T-helper 1 cell treated with Interleukin-12 subunit alpha and Interleukin-12 subunit beta and Interleukin-4 antibody, amounts not matched to agents 30 μg/mL and 1 μg/mL, for 36 hours (primary cell): ENCODE results near the gene CTF1.

Experiments
- H3K27ac Mint-ChIP-seq: one replicate; pipeline ENCODE4 v1.8.0; 2021; ENCODE audit warnings: mild to moderate bottlenecking, mixed read lengths
- H3K27me3 Mint-ChIP-seq: one replicate; pipeline ENCODE4 v1.8.0; 2021; ENCODE audit warnings: low read depth, mixed read lengths
- H3K36me3 Mint-ChIP-seq: one replicate; pipeline ENCODE4 v1.8.0; 2021; ENCODE audit warnings: low read depth, mixed read lengths
- H3K4me1 Mint-ChIP-seq: one replicate; pipeline ENCODE4 v1.8.0; 2021; ENCODE audit warnings: low read depth, mixed read lengths
- H3K4me3 Mint-ChIP-seq: one replicate; pipeline ENCODE4 v1.8.0; 2021; ENCODE audit warnings: mild to moderate bottlenecking, moderate library complexity, mixed read lengths
- H3K9me3 Mint-ChIP-seq: one replicate; pipeline ENCODE4 v1.8.0; 2021; ENCODE audit warnings: mixed read lengths

The CTF1 gene

DNA sequence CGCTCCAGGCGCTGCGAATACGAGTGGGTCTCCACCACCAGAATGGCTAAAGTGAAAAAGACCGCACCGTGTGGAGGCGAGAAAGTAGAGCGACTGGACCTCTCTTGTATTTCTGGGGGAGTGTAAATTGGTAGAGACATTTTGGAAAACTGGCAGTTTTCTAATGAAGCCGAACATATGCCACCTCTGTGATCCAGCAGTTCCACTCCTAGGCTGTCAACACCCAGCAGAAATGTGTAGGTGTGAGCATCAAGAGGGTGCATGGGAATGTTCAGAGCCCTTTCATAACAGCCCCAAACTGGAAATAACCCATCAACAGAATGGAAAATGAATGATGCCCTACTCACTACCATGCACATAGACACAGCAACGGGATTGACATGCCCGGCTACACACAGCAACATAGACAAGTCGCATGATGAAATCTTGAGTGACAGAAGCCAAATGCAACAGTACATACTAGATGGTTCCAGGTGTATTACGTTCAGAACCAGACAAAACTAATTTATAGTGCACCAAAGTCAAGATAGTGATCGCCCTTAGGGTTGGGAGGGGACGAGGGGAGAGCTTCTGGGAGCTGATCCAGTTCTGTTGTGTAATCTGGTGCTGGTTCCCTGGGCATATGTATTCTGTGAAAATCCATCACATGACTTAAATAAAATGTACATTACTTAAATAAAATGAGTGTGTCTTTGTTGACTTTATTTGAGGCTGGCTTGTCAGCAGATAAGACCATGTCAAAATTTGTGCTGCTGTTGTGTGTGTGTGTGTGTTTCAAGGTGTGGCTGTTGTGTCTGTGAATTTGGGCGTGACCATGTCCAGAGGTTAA lies 1.7 kb upstream of the CTF1 start:
- peaks cover 4% of the 10 kb centered on the region for H3K36me3 Mint-ChIP-seq
- H3K4me3 Mint-ChIP-seq, result peak overlapping the region; percentile 71
- peaks cover 37% of the 10 kb centered on the region for H3K4me1 Mint-ChIP-seq
- no peaks in the 10 kb centered on the region for H3K27me3 Mint-ChIP-seq
- H3K27ac Mint-ChIP-seq, result peak overlapping the region; percentile 72
- no peaks in the 10 kb centered on the region for H3K9me3 Mint-ChIP-seq

DNA sequence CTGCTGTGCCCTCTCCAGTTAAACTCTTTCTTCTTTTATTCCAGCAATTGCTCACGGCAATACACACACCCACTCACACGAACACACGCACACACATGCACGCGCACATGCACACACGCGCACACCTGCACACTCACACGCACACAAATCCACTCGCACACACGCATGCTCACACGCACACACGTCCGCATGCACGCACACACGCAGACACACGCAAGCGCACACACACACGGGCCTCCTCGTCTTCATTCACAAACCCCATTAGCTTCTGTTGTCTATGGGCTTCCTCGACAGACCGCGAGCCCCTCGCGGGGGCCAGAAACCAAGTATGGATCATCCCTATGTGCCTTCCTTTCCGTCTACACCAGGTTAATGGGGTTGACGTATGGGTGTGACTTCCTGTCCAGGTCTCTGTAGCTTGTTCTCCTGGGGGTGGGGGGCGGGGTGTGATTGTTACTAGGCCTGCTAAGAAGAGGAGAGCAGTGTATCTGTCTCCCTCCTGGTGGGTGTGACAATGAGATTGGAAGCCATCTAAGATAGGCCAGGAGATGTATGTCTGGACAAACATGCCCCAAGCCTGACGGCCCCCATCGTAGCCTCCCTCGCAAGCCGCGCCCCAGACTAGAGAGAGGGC lies 670 bp upstream of the CTF1 start:
- peaks cover 2% of the 10 kb centered on the region for H3K36me3 Mint-ChIP-seq
- peak overlapping the region; percentile 41 for H3K4me3 Mint-ChIP-seq

DNA sequence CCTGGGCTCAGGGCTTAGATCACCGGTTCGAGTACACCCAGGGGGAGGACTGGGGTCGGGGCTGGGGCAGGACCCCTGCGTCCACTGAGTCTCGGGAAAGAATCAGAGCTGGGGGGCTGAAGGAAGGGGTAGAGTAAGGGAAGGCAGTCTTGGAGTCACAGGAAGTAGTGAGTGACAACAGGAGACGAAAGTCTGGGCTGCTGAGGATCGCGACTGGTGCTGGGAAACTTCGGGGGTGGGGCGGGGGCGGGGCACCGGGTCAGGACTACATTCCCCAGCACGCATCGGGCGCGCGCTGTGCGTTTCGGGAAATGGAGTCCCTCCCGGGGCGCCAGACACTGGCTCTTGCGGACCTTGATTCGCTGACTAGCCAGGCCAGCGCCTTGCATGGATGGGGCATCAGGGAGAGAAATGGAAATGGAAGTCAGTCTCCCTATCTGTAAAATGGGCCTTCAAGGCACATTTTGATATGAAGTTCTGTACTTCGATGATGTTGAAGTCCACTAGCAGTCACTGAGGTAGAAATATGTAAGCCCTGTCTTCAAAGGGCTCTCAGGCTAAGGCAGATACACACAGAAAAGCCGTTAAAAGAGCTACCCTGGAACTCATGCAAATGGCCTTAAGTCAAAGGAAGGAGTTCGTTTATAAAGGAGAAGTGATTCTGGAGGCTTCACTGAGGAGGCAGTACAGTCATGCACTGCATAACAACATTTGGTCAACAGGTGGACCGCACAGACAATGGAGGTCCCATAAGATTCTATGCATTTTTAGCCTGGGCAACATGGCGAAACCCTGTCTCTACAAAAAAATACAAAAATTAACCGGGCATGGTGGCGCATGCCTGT lies 697 bp downstream of the CTF1 start:
- H3K4me3 Mint-ChIP-seq, result peak overlapping the region; percentile 67
- H3K27me3 Mint-ChIP-seq, result no peaks in the 10 kb centered on the region
- no peaks in the 10 kb centered on the region for H3K36me3 Mint-ChIP-seq
- H3K4me1 Mint-ChIP-seq, result peaks cover 43% of the 10 kb centered on the region
- H3K27ac Mint-ChIP-seq, result peak overlapping the region; percentile 80
- H3K9me3 Mint-ChIP-seq, result no peaks in the 10 kb centered on the region

More for the DNA sequence above, 670 bp upstream of the CTF1 start:
- Mint-ChIP-seq H3K4me1 (peaks cover 37% of the 10 kb centered on the region), H3K9me3 (no peaks in the 10 kb centered on the region), H3K27ac (peak overlapping the region; percentile 56), H3K27me3 (no peaks in the 10 kb centered on the region)

DNA sequence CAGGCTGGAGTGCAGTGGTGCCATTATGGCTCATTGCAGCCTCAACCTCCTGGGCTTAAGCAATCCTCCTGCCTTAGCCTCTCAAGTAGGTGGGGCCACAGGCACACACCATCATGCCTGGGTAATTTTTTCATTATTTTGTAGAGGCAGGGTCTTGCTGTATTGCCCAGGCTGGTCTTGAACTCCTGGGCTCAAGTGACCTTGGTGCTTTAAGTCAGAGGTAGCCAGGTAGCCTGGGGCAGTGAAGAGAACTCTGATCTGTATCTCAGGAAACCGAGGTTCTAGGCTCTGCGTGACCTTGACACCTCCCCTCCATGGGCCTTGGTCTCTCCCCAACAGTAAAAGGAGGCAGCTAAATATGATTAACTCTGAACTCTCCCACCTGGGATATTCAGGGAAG lies 3.4 kb downstream of the CTF1 start:
- H3K4me3 Mint-ChIP-seq, result no peak overlapping the region
- H3K27ac Mint-ChIP-seq, result no peak overlapping the region
- H3K4me1 Mint-ChIP-seq, result peaks cover 40% of the 10 kb centered on the region
- peaks cover 4% of the 10 kb centered on the region for H3K36me3 Mint-ChIP-seq
- H3K27me3 Mint-ChIP-seq, result no peaks in the 10 kb centered on the region
- H3K9me3 Mint-ChIP-seq, result peaks cover 4% of the 10 kb centered on the region

DNA sequence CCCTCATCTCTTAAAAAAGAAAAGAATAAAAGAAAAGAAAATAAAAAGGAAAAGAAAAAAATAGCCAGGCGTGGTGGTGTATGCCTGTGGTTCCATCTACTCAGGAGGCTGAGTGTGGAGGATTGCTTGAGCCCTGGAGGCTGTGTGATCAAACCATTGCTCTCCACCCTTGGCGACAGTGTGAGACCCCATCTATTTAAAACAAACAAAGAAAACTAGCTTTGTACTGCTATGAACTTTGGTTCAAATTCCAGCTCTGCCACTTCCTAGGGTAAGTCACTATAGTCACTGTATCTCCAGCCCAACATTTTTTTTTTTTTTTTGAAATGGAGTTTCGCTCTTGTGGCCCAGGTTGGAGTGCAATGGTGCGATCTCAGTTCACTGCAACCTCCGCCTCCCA lies 4.2 kb downstream of the CTF1 start:
- Mint-ChIP-seq H3K27ac (peak overlapping the region; percentile 68), H3K4me1 (peaks cover 34% of the 10 kb centered on the region), H3K36me3 (peaks cover 4% of the 10 kb centered on the region), H3K9me3 (peaks cover 4% of the 10 kb centered on the region), H3K4me3 (no peak overlapping the region), H3K27me3 (no peaks in the 10 kb centered on the region)

DNA sequence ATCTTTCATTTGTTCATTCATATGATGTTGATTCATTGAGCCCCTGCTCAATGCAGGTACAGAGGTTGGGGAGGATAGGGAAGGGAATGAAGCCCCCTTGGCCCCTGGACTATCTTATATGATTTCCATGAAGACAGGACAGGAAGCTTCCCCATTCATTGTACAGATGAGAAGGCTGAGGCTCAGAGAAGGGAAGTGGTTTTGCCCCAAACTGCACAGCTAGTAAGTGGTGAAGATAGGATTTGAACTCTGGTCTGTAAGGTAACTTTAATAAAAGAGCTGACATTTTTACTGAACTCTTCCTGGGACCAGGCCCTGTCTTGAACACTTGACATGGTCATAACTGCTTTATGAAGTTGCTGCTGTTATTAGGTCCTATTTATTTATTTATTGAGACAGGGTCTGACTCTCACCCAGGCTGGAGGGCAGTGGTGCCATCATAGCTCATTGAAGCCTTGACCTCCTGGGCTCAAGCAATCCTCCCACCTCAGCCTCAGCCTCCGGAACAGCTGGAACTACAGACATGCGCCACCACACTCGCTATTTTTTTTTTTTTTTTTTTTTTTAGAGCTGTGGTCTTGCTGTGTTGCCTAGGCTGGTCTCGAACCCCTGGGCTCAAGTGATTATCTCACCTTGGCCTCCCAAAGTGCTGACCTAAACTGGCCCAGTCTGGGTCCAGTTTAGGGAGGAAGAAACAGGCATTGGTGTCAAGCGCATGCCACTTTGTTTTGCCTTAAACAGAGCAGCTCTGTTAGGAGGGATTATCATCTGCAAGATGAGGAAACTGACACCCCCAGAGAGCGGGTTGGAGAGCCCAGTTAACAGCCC lies 5.0 kb downstream of the CTF1 start:
- Mint-ChIP-seq H3K27me3 (no peaks in the 10 kb centered on the region), H3K4me3 (peak overlapping the region; percentile 39), H3K4me1 (peaks cover 28% of the 10 kb centered on the region), H3K36me3 (peaks cover 4% of the 10 kb centered on the region), H3K27ac (peak overlapping the region; percentile 68), H3K9me3 (peaks cover 4% of the 10 kb centered on the region)

DNA sequence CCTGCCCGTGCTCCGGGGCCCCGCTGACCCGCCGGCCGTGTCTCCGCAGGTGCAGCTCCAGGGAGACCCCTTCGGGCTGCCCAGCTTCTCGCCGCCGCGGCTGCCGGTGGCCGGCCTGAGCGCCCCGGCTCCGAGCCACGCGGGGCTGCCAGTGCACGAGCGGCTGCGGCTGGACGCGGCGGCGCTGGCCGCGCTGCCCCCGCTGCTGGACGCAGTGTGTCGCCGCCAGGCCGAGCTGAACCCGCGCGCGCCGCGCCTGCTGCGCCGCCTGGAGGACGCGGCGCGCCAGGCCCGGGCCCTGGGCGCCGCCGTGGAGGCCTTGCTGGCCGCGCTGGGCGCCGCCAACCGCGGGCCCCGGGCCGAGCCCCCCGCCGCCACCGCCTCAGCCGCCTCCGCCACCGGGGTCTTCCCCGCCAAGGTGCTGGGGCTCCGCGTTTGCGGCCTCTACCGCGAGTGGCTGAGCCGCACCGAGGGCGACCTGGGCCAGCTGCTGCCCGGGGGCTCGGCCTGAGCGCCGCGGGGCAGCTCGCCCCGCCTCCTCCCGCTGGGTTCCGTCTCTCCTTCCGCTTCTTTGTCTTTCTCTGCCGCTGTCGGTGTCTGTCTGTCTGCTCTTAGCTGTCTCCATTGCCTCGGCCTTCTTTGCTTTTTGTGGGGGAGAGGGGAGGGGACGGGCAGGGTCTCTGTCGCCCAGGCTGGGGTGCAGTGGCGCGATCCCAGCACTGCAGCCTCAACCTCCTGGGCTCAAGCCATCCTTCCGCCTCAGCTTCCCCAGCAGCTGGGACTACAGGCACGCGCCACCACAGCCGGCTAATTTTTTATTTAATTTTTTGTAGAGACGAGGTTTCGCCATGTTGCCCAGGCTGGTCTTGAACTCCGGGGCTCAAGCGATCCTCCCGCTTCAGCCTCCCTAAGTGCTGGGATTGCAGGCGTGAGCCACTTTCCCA lies 5.9 kb downstream of the CTF1 start:
- peaks cover 21% of the 10 kb centered on the region for H3K4me1 Mint-ChIP-seq
- peaks cover 4% of the 10 kb centered on the region for H3K36me3 Mint-ChIP-seq
- H3K27me3 Mint-ChIP-seq, result no peaks in the 10 kb centered on the region
- peak overlapping the region; percentile 97 for H3K27ac Mint-ChIP-seq
- peaks cover 4% of the 10 kb centered on the region for H3K9me3 Mint-ChIP-seq
- peak overlapping the region; percentile 95 for H3K4me3 Mint-ChIP-seq

DNA sequence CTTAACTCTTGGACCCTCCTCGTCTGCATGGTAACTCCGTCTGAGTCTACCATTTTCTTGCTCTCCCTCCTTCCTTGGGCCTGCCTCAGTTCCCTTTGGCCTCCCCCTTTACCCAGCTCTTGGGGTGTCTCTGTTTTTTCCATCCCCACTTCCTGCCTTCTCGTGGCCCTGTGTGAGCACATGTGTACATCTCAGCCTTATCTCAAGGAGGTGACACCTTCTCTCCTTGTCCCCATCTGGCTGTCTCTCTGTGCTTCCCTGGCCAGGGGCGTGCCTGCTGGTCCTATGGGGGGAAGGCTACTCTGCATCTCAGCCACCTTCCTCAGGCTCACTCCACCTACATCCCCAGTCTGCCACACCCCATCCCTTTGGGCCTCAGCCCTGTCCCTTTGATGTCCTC lies 6.6 kb downstream of the CTF1 start:
- peaks cover 4% of the 10 kb centered on the region for H3K36me3 Mint-ChIP-seq
- peaks cover 4% of the 10 kb centered on the region for H3K9me3 Mint-ChIP-seq
- H3K27ac Mint-ChIP-seq, result peak overlapping the region; percentile 97
- H3K27me3 Mint-ChIP-seq, result no peaks in the 10 kb centered on the region
- H3K4me3 Mint-ChIP-seq, result peak overlapping the region; percentile 95
- peaks cover 26% of the 10 kb centered on the region for H3K4me1 Mint-ChIP-seq

DNA sequence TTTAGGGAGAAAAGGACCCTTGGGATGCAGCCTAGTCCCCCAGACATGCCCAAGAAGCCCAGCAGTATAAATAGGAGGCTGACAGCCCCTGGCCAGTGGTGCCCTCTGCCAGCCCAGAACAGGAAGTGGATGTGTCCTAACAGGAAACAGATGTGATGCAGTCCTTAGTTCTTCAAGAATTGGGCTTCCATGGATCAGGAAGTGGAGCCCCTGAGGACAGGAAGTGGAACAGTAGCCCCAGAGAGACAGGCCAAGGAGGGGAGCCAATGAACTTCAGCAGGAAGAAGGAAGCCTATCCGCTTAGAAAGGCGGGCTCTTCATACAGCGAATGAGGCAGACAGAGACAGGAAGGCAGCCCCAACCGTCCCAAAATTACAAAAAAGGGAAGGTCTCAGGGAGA lies 7.2 kb downstream of the CTF1 start:
- Mint-ChIP-seq H3K36me3 (peaks cover 4% of the 10 kb centered on the region), H3K27ac (peak overlapping the region; percentile 97)

DNA sequence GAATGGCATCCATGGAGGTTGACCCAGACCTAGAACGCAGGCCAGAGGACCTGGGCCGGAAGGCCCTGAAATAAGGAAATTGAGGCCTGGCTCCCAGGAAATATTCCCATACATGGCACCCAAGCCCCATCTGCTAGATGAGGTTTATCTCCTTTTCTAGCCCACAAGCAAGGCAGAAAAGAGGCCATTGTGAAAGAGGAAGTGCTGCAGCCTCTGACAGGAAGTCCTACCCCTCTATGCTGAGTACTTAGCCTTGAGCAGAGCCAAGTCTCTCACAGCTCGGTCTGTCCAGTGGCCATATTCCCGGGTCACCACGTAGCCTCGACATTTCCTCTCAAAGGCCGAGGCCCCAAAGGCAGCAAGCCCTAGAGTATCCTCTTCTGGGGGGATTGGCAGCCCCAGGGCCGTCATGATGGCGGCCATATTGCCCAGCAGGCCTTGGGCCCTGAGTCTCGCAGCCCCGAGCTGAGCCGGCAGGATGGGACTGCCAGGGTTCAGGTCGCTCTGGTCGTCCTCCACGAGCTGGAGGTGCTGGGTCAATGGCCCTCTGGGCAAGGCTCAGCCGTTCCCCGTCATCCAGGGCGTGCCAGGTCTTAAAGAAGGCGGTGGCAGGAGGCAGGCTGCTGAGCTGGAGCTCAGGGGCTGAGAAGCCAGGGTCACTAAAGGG lies 7.8 kb downstream of the CTF1 start:
- Mint-ChIP-seq H3K9me3 (peaks cover 4% of the 10 kb centered on the region), H3K4me3 (no peak overlapping the region), H3K36me3 (peaks cover 4% of the 10 kb centered on the region), H3K27me3 (no peaks in the 10 kb centered on the region), H3K27ac (peak overlapping the region; percentile 97), H3K4me1 (peaks cover 27% of the 10 kb centered on the region)

More for the DNA sequence above, 7.2 kb downstream of the CTF1 start:
- Mint-ChIP-seq H3K4me1 (peaks cover 27% of the 10 kb centered on the region), H3K27me3 (no peaks in the 10 kb centered on the region), H3K9me3 (peaks cover 4% of the 10 kb centered on the region), H3K4me3 (peak overlapping the region; percentile 48)

DNA sequence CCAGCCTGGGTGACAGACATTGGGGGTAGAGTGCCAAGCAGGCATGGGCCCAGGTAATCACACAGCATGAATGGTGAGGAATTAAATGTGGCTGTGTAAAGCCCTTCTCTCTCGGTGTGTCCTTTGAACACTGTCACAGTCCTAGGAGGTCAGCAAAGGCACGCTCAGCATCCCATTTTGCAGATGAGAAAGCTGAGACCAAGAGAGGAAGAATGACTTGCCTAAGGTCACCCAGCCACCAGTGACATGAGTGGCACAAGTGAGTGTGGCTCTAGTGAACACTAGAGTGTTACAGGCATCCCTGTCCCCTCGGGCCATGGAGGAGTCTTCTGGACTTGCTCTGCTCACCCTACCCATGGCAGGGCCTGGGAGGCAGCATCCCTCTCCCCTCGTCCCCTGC lies 10.7 kb downstream of the CTF1 start:
- Mint-ChIP-seq H3K9me3 (peaks cover 4% of the 10 kb centered on the region), H3K36me3 (peaks cover 4% of the 10 kb centered on the region), H3K4me3 (no peak overlapping the region), H3K4me1 (peaks cover 18% of the 10 kb centered on the region), H3K27ac (no peak overlapping the region), H3K27me3 (no peaks in the 10 kb centered on the region)

DNA sequence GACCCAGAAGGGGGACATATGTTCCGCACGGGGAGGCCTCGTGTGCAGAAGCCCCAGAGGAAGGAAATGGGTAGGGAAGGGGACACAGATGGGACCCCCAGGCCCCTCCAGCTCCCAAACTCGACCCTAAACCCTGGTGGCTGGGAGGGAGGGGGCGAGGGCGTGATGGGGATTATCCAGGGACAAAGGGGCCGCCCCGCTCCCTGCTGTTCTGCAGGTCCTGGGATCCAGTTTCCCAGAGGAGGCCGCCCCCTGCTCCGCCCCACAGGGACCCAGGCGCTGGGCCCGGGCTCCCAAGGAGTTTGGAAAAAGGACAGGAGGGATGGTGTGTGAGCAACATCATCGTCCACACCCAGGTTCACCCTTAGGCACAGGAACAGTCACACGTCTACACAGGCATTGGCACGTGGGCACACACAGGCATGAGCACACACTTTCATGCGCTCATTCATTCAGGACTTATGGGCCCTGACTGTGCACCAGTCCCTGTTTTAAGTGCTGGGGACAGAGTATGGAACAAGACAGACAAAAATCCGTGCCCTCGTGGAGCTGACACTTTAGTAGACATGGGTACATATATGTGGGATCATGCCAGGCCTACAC lies 14.1 kb downstream of the CTF1 start:
- H3K27ac Mint-ChIP-seq, result no peak overlapping the region

More for the DNA sequence above, 14.1 kb downstream of the CTF1 start:
- no peaks in the 10 kb centered on the region for H3K27me3 Mint-ChIP-seq
- H3K4me3 Mint-ChIP-seq, result no peak overlapping the region
- H3K9me3 Mint-ChIP-seq, result no peaks in the 10 kb centered on the region
- H3K36me3 Mint-ChIP-seq, result no peaks in the 10 kb centered on the region
- H3K4me1 Mint-ChIP-seq, result peaks cover 6% of the 10 kb centered on the region
